Dermis microvascular lymphatic vessel endothelial cell (primary cell): ENCODE measurements around the gene CELA2B. TPM values are rescaled to one million over a fixed set of nuclear protein-coding genes. Genes with fewer than 3 reads are reported as not detected.
"Not testable (repeated sequence)": the region's sequence is repeated elsewhere in the genome, so short reads cannot be mapped to it uniquely, and the experiment has no call there.

Source experiments
- DNase-seq, 2 donors: peaks; one replicate each; pipeline versions ENCODE4 v3.0.0 to v3.0.0-alpha.2; 2010; ENCODE audit warnings: low read depth in 2 of 2
- total RNA-seq: library from RNA; depleted of rRNA; stranded (reverse); fragments of >200 nt; gene quantifications from 2 replicates; pipeline ENCODE4 v1.2.1, GENCODE V29; 2014

The CELA2B gene
- total RNA-seq, 1 donor from 2014 or later, result not detected

DNA sequence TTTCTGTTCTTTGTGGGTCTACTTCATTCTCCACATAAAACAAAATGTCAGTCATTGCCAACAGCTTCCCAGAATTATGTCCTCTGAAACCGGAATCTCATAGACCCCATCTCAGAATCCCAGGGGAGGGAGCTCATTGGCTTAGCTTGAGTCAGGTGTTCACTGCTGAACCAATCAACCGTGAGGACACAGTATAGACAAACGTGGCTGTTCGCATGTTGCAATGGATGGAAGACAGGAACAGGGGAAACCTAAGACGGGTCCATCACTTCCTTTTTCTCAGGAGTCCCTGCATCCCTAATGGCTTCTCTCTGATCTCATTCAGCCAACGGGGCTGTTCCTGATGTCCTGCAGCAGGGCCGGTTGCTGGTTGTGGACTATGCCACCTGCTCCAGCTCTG lies 10.2 kb upstream of the CELA2B start:
- no peak for DNase-seq

DNA sequence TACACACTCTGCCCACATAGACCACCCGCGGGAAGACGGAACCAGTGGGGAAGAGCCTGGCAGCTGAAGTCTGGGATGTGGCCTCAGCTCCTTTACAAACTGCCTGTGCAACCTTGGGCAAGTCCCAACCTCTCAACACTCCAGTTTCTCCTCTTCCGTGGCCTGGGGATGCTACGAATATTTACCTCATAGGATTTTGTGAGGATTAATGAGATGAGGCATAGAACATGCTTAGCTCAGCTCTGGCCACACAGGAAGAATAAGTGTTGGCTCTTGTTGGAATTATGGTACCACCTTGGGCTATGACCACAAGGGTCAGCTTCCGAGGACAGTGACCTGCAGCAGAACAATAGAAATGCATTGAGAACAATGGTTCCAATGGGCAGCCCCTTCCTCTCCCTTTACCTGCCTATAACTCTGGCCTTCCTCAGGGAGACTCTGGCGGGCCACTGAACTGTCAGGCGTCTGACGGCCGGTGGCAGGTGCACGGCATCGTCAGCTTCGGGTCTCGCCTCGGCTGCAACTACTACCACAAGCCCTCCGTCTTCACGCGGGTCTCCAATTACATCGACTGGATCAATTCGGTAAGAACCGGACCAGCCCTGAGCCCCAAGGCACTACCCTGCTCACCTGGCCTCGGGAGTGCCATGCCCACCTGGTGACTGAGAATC lies 8.8 kb upstream of the CELA2B start:
- not testable (repeated sequence) for DNase-seq

GRCh38 chr1:15468145-15468544 lies 7.8 kb upstream of the CELA2B start:
- DNase-seq, result no peak

GRCh38 chr1:15469361-15469760 lies 6.5 kb upstream of the CELA2B start:
- DNase-seq, result no peak

DNA sequence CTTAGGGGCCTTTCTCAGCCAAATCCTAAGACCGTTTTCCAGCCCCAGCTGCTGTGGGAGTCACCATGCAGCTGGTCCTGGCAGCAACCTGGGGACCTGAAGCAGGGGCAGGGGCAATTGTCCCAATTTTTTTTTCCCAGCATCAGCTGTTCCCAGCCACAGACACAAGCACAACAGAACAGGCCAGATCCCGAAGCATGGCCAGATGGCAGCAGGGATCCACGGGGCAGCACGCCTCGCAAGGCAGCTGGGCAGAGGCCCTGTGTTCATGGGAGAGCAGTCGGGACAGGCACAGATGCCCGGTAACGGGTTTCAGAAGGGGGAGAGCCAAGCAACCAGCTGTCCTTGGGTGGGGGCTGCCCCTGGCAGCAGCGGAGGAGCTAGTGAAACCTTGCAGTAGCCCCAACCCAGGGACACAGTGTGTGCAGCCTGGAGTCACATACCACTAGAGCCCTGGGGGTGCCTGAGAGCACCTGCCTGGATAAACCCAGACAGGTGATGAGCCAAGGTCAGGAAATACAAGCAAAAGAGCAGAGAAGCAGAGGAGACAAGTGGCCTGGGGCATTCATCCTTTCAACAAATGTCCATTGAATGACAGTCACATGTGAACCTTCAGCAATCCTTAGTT lies 6.0 kb upstream of the CELA2B start:
- DNase-seq, result not testable (repeated sequence)

DNA sequence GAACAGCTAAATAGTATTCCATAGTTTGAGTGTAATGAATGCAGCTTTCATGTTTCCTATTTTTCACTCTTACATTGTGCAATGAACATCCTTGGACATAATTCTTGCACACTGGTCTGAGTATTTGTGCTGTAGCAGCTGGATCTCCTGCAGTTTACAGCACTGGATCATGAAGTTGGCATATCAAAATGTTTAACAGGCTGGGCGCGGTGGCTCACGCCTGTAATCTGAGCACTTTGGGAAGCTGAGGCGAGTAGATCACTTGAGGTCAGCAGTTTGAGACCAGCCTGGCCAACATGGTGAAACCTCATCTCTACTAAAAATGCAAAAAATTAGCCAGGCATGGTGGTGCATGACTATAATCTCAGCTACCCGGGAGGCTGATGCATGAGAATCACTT lies 4.8 kb upstream of the CELA2B start:
- not testable (repeated sequence) for DNase-seq

DNA sequence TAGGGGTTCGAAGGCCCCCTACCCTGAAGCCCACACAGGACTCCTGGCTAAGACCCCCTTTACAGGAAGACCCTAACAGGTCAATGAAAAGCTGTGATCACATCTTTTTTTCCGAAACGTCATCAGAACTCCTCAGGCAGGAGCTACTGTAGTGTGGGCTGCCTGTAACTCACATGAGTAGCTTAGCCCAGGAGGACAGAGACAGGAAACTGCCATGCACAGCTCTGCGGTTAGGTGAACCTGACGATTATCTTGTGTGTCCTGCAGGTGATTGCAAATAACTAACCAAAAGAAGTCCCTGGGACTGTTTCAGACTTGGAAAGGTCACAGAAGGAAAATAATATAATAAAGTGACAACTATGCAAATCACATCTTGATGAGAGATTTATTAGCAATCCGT lies 4.2 kb upstream of the CELA2B start:
- DNase-seq, result not testable (repeated sequence)

- no peak for DNase-seq
Observed at GRCh38 chr1:15472587-15472986, 3.3 kb upstream of the CELA2B start.

DNA sequence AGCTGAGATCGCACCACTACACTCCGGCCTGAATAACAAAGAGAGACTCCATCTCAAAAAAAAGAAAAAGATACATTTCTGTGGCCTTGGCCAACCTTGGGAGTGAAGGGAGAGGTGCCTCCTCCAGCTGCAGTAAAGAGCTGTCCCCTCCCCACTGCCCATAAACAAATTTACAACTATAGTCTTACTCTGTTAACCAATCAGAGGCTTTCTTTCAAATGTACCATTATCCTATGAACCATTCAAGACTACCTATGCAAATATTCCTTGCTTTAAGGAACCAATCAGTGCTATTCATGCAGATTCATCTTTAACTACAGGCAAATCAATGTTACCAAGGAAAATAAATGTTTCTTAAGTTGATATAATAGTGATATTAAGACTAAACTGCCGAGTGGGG lies 1.0 kb downstream of the CELA2B start:
- DNase-seq, result no peak

GRCh38 chr1:15477646-15478212 lies 1.8 kb downstream of the CELA2B start:
- DNase-seq, result no peak

GRCh38 chr1:15479654-15480347 lies 3.9 kb downstream of the CELA2B start:
- DNase-seq, result no peak

GRCh38 chr1:15482455-15482854 lies 6.6 kb downstream of the CELA2B start:
- DNase-seq, result not testable (repeated sequence)

DNA sequence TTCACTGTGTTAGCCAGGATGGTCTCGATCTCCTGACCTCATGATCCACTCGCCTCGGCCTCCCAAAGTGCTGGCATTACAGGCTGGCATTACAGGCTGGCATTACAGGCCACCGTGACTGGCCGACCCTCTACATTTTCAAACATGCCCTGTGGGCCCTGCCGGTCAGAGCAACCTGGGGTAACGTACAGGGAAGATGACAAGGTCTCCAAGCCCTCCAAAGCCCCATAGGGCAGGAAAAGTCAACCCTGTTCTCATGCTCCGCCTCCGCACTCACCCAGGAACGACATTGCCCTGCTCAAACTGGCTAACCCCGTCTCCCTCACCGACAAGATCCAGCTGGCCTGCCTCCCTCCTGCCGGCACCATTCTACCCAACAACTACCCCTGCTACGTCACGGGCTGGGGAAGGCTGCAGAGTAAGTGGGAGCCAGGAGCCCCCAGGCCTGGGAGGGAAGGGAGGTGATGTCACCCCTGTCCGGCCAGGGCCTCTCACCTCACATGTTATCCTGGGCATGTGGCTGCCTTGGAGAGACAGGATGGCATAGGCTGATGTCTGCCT lies 7.2 kb downstream of the CELA2B start:
- DNase-seq, result not testable (repeated sequence)

- no peak for DNase-seq
Observed at GRCh38 chr1:15483971-15484370, 8.1 kb downstream of the CELA2B start.

DNA sequence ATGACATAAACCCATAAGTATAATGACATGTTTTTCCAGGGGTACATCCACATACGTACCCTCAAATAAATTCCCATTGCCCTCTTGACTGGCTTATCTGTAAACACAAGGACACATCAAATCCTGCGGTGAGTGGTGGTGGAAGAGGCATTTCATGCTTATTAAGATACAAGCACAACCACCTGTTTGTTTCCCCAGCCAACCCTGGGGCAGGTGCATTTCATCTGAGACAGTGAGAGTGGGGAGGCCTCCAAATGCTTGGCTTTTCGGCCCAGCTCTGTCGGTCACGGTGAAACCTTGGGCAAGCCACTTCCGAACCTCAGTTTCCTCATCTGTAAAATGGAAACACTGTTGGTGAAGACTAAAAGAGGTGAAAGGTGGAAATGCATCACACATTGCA lies 8.5 kb downstream of the CELA2B start:
- not testable (repeated sequence) for DNase-seq

GRCh38 chr1:15485636-15486035 lies 9.7 kb downstream of the CELA2B start:
- no peak for DNase-seq

DNA sequence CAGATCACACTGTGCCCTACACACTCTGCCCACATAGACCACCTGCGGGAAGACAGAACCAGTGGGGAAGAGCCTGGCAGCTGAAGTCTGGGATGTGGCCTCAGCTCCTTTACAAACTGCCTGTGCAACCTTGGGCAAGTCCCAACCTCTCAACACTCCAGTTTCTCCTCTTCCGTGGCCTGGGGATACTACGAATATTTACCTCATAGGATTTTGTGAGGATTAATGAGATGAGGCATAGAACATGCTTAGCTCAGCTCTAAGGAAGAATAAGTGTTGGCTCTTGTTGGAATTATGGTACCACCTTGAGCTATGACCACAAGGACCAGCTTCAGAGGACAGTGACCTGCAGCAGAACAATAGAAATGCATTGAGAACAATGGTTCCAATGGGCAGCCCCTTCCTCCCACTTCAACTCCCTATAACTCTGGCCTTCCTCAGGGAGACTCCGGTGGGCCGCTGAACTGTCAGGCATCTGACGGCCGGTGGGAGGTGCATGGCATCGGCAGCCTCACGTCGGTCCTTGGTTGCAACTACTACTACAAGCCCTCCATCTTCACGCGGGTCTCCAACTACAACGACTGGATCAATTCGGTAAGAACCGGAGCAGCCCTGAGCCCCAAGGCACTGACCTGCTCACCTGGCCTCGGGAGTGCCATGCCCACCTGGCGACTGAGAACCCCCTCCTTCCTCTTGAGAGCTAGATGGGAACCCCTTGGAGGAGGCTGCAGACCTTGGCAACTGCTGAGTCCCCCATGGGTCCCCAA lies 11.1 kb downstream of the CELA2B start:
- not testable (repeated sequence) for DNase-seq

GRCh38 chr1:15488371-15488770 lies 12.5 kb downstream of the CELA2B start:
- DNase-seq, result no peak

DNA sequence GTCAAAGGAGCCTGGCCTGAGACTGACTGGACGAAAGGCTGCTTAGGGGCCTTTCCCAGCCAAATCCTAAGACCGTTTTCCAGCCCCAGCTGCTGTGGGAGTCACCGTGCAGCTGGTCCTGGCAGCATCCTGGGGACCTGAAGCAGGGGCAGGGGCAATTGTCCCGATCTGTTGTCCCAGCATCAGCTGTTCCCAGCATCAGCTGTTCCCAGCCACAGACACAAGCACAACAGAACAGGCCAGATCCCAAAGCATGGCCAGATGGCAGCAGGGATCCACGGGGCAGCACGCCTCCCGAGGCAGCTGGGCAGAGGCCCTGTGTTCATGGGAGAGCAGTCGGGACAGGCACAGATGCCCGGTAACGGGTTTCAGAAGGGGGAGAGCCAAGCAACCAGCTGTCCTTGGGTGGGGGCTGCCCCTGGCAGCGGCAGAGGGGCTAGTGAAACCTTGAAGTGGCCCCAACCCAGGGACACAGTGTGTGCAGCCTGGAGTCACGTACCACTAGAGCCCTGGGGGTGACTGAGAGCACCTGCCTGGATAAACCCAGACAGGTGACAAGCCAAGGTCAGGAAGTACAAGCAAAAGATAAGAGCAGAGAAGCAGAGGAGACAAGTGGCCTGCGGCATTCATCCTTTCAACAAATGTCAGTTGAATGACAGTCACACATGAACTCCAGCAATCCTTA lies 13.3 kb downstream of the CELA2B start:
- no peak for DNase-seq

DNA sequence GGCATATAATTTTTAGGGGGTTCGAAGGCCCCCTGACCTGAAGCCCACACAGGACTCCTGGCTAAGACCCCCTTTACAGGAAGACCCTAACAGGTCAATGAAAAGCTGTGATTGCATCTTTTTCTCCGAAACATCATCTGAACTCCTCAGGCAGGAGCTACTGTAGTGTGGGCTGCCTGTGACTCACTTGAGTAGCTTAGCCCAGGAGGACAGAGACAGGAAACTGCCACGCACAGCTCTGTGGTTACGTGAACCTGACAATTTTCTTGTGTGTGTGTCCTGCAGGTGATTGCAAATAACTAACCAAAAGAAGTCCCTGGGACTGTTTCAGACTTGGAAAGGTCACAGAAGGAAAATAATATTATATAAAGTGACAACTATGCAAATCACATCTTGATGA lies 15.1 kb downstream of the CELA2B start:
- DNase-seq, result peak in 1 of 2 donors; percentile 41

DNA sequence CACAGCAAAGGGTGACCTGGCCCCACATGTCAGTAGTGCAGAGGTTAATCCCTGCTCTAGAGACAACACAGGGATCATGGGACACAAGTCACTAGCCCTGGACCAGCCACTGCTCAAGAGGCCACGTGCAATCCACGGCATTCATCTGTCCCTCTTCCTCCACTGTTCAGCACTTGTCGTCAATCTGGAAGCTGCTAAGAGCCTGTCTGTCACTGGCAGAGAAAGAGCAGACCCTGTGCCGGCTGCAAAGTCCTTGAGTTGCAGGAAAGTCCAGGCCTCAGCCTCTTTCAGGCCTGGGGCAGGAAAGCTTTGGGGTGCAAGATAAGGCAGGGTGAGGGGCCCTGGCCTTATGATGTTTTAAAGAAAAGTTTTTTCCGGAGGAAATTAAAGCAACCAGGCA lies 16.7 kb downstream of the CELA2B start:
- DNase-seq, result no peak
